Left ventricle myocardium superior (tissue), 1 donor: ENCODE results near the gene PCK1. TPM values are rescaled to one million over a fixed set of nuclear protein-coding genes. Genes with fewer than 3 reads are reported as not detected.

Experiments used
- ATAC-seq: fragments of 200-7000 bp; cut with Tn5 transposase; one replicate; pipeline ENCODE4 v1.9.1; 2020; ENCODE audit warnings: mild to moderate bottlenecking, moderate library complexity
- DNase-seq: peaks from one replicate; pipeline ENCODE4 v3.0.0-alpha.2; 2020
- intact Hi-C: fragments of 100-400 bp; cut with micrococcal nuclease; formaldehyde crosslinking; loops from one replicate; pipeline ENCODE4 v1.11.0; 2022
- total RNA-seq: library from RNA; stranded (reverse); fragmentation: NEBNext Ultra II Directional; extraction: Animal tissue kit (Norgen Biotek cat#: 25700); gene quantifications from one replicate; pipeline ENCODE4 v1.2.1, GENCODE V29; 2021
- donor health status: DM: no; HTN: yes; CAD: no; lungs with severe emphysema.

The PCK1 gene
- total RNA-seq, 1 donor from 2014 or later = 0.62 TPM

DNA sequence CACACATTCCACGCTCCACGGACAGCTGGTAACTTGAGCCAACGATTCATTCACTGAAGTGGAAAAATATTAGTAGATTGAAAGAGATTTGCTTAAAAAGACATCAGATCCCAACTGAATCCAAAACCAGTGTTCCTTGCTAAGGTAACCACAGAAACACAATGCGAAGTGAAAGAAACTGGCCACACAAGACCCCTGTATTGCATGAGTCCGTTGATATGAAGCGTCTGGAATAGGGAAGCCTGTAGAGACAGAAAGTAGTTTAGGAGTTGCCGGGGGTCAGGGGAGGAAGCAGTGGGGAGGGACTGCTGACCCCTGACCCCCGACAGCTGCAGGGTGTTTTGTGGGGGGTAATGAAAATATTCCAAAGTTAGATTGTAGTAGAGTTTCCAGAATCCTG is 10.0 kb downstream of the PCK1 start:
- intact Hi-C loops = no loop called here
- ATAC-seq (no peak), DNase-seq (no peak)

DNA sequence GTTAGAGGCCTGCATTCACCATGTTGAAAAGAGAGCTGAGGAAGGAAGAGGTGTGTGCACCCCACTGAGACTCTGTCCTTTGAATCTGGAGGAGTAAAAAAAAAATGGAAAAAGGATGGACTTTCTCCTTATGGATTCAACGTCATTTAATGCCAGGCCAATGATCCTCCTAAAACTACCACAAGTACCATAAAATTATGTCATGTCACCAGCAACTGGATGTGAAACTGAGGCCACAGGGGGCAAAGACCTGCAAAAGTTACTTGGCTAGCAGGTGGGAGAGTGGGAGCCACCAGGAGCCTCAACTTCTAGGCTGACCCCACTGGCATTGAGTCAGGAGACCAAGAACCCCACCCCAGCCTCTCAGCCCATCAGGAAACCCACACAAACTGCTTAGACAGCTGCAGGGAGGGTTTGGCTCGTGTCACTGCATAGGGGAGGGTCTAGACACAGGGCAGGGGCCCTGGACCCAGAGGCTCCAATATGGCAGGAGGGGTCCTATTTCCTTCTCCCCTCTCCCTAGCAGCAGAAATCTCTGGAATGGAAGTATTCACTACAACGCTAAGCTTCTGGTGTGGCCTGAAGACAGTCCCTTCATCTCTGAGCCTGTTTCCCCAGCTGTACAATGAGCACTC is 11.0 kb downstream of the PCK1 start:
- DNase-seq = no peak
- no peak for ATAC-seq
- intact Hi-C loops = no loop called here

DNA sequence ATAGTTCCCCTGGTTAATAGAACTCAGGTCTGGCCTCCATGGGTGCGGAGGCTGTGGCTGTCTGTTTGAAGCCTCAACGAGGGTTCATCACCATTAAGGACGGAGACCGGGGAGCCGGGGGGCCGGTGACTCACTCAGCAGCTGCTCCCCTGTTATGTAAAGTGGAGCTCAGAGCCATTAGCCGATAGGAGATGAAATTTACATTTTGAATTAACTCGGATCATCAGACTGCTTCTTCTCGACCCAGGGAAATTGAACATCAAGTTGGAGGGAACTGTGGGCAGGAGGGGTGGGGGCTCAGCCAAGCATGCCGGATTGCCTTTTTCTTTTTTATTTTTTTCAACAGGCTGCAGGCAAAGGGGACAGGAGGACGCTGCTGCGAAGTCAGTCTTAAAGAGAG is 12.3 kb downstream of the PCK1 start:
- ATAC-seq (no peak), DNase-seq (no peak)
- intact Hi-C loops = no loop called here

DNA sequence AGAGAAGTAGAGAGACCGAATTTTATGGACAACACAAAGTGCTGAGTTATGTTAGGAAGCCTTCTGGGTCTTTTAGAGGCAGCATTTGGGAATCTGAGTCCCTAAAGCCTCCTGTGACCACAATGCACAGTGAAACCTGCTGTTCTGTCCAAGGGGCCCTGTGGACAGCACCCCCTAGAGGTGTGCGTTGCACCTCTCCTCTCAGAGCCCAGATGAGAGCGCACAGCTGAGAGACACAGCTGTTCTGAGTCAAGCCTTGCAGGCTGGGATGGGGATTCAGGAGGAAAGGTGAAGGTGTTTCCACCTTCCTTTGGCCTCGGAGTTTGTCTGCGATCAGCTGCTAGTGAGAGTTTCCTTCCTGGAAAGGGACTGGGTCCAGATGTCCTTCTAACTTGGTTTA is 13.0 kb downstream of the PCK1 start:
- DNase-seq (no peak), ATAC-seq (no peak)
- intact Hi-C loops = no loop called here

- intact Hi-C loops = no loop called here
- ATAC-seq (no peak), DNase-seq (no peak)
Observed at GRCh38 chr20:57574954-57575353, 14.0 kb downstream of the PCK1 start.

- intact Hi-C loops = no loop called here
- no peak for ATAC-seq
- DNase-seq = no peak
Observed at GRCh38 chr20:57576002-57576401, 15.1 kb downstream of the PCK1 start.

GRCh38 chr20:57576617-57577550 is 16.0 kb downstream of the PCK1 start:
- intact Hi-C loops = no loop called here
- ATAC-seq (no peak), DNase-seq (no peak)

DNA sequence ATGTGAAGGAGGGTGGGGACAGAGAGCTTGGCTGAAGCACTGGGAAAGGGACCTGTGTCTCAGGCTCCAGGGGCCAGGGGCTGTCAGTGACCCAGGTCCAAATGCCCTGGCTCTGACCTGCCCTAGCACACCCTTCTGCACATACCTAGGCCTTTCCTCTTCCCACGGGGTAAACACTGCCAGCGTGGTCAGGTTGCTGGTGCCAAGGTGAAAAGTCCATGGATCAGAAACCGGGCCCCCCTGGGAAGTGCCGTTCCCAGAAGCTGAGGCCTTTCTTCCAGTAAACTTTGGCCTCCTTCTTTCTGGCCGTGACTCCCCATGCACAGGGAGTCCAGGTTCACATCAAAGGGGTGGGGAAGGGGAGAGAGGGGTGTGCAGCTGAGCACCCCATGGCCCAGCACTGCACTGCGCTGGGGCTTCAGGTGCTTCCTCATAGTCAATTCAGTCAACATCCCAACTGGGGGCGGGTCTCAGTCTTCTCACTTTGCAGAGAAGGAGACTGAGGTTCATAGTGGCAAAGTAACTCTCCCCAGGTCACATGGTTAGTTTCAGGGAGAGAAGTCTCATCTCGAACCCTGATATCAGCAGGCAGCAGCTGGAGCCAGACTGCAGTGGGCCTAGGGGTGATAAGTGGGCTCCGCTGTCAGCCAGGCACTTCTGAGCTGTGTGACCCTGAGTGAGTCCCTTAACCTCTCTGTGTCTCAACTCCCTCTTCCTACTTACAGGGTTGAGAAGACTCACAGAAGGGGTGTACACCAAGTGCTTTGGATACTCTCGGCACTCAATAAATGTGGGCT is 17.0 kb downstream of the PCK1 start:
- DNase-seq (no peak), ATAC-seq (no peak)
- intact Hi-C loops = no loop called here

- DNase-seq (no peak), ATAC-seq (no peak)
- intact Hi-C loops = no loop called here
Observed at GRCh38 chr20:57578476-57579165, 17.7 kb downstream of the PCK1 start.

DNA sequence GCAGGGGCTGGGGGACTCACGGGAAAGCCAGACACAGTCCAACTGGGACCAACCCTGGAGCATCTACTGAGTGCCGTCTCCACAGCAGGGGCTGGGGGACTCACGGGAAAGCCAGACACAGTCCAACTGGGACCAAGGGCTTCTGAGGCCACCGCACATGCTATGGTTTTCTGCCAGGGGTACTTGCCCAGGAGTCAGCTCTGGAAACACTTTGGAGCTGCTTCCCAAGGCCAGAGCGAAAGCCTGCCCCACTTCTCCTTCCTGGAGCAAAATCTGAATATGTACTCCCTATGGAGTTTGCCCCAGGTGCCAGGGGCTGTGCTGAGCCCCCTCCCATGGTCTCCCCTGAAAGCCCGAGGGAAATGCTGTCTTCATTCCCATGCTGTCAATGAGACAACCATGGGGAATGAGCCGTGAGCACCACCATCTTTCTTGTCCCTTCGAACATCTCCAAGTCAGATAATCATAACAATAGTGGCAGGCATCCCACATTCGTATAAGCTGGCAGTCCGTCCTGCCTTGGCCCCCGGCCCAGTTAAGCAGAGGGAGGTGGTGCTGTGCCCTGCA is 18.5 kb downstream of the PCK1 start:
- ATAC-seq (no peak), DNase-seq (no peak)
- intact Hi-C loops = no loop called here

DNA sequence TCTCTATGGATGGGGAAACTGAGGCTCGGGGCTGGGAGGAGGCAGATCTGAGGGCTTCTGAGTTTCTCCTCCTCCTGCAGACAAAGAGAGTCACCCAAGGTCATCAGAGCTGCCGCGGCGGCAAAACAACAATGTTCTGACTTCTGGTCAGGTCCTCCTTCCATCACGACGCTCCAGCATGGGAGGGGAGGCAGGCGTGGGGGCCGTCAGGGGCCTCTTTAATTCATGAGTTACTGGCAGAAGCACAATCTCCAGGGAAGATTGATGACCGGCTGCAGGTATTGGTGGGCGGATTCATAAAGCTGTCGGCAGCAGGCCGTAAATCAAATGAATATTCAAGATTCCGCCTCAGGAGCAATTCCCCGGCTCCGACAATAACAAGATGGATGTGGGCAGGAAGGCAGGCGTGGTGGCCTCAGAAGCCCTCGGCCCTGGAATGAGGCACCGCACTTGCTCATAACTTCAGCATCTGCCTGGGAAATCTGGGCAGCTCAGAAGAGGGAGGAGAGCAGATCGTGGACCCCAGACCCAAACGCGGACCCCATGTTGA is 19.1 kb downstream of the PCK1 start:
- ATAC-seq = no peak
- intact Hi-C loops = no loop called here
- DNase-seq = no peak

- intact Hi-C loops = no loop called here
- no peak for ATAC-seq
- no peak for DNase-seq
Observed at GRCh38 chr20:57580478-57581201, 19.7 kb downstream of the PCK1 start.

GRCh38 chr20:57581202-57582028 is 20.5 kb downstream of the PCK1 start:
- intact Hi-C loops = no loop called here
- ATAC-seq (peak; percentile 33), DNase-seq (no peak)

DNA sequence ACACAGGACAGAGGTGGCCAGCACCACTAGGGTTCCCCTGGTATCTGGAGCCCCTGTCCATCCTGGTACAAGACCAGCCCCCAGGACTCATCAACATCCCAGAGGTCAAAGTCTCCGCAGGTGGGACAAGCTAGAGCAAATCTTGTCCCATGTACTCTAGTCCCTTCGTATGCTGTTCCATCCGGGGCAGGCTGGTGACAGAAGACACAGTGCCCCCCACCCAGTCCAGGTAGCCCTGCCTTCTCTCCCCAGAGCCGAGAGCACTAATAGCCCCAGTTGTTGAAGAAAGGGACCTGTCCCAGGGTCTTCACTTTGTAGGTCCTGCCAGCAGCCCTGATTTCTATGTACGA is 21.1 kb downstream of the PCK1 start:
- no peak for ATAC-seq
- DNase-seq = no peak
- intact Hi-C loops = no loop called here

DNA sequence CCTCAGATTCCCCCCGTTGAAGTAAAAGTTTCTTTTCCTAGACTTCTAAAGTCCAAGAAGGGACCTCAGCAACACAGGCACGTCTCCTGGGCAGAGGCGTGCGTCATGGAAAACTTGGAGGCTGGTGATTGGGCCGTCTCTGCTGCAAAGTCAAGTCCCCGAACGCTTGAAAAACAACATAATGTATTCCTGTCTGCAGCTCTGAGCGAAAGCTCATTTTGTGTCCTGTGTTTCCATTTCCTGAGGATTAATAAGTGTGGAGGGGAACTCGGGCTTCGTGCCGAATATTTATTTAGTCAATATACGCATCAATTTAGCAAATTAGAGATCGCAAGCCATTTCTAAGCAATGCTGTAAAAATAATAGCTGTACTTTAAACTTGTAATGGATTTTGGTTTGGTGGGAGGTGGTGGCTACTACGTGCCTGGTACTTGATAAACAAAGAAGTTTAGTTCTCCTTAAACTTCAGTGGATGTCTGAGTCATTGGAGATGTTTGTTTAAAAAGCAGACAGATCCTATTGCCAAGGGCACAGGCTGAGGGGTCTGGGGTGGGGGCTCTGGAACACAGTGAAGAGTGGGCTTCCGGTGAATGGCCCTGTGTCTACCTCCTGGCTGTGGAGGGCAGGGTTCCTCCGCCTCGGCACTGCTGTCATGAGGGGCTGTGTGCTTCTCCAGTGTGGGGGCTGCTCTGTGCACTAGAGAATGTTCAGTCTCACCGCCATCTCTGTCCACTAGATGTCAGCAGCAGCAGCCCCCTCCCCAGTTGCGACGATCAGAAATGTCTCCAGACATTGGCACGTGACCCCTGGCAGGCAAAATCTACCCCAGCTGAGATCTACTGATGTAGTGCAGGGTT is 21.8 kb downstream of the PCK1 start:
- peak; percentile 53 for ATAC-seq
- peak; percentile 50 for DNase-seq
- intact Hi-C loops = no loop called here
